Epidermal melanocyte (primary cell): Measurements from ENCODE around the gene PXDN.
"Not testable (repeated sequence)": the region's sequence is repeated elsewhere in the genome, so short reads cannot be mapped to it uniquely, and the experiment has no call there.

Experiments used
- DNase-seq: peaks from one replicate; pipeline ENCODE4 v3.0.0; 2011; ENCODE audit warnings: low spot score; ENCODE audit not compliant: insufficient read length

The PXDN gene

DNA sequence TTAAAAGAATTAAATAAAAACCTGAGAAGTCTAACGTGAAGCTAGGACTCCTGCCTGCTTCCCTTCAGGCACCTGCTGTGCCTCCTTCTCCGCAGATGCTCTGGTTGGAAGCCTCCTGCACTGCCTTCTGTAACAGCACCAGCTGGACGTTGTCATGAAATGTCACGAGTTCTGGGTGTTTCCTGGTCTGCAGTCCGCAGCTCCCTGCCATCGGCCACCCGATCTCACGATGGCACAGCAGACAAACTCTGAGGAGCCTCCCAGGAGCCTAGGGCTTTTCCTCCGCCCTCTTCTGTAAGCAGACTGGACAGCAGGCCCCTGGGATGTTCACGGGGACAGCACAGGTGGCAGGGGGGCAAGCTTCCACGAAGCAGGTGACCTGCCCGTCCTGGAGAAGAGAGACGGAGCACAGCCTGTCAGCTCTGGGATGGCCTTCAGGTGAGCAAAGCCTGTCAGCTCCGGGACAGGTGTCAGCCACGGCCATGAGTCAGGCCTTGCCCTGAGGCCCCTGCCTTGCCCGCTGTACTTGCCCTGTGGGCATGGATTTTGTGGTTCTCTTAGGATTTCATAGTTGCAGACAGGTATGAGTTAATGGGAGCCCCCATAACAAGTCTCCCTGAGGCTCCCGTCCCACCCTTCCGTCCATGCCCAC, 110.3 kb downstream of the PXDN start:
- no peak for DNase-seq

- no peak for DNase-seq
Measured at GRCh38 chr2:1633092-1633671, 111.1 kb downstream of the PXDN start.

DNA sequence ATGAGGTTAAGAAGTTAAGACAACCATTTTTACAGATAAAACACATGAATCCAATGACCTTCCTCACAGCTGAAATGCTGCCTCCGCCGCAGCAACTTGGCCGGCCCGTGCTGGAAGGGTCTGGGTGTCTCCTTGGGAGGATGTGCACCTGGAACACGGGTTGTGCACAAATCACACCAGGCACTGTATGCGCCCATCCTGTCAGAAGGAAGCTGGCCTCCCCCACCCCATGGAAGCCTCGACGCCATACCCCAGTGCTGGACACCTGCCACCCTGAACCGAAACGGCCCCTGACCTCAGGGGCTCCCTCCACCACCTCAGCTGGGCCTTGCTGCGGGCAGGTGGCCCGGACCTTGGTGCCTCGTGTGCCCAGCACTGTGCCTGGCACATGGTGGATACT, 111.8 kb downstream of the PXDN start:
- DNase-seq, result no peak

GRCh38 chr2:1632002-1632348, 112.3 kb downstream of the PXDN start:
- no peak for DNase-seq

- DNase-seq, result no peak
Measured at GRCh38 chr2:1631292-1632001, 112.9 kb downstream of the PXDN start.

DNA sequence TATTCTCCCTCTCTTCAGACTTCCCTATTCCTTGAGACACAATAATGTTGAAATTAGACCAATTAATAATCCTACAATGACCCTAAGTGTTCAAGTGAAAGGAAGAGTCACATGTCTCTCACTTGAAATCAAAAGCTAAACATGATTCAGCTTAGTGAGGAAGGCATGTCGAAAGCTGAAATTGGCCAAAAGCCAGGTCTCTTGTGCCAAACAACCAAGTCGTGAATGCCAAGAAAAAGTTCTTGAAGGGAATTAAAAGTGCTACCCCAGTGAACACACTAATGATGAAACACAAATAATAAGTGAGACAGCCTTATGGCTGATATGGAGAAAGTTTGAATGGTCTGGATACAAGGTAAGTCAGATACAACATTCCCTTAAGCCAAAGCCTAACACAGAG, 115.4 kb downstream of the PXDN start:
- peak; percentile 59 for DNase-seq

GRCh38 chr2:1627628-1628381, 116.5 kb downstream of the PXDN start:
- DNase-seq, result no peak

- no peak for DNase-seq
Measured at GRCh38 chr2:1626271-1626681, 118.0 kb downstream of the PXDN start.

- DNase-seq, result no peak
Measured at GRCh38 chr2:1625281-1626001, 118.9 kb downstream of the PXDN start.

DNA sequence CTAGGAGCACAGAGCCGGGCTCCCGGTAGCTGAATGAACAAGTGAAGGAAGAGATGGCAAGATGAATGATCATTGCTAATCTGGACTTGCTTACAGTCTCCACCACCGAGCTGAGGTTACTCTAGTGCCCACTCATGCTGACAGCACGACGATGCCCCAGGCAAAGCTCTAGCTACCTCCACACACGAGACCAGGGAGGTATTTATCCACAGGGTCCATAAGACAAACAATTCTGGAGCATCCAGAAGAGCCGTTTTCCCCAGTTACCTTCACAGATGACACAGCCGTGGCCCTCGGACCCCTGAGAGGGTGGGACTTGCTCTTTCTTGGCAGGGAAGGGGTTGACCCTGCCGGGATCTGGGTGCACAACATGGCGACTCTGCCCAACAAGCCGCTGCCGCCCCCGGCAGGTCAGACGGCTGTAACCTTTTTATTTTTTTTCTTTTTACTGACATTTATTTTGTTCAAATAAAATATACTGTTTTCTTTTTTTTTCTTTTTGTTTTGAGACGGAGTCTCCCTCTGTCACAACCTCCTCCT, 120.3 kb downstream of the PXDN start:
- no peak for DNase-seq

DNA sequence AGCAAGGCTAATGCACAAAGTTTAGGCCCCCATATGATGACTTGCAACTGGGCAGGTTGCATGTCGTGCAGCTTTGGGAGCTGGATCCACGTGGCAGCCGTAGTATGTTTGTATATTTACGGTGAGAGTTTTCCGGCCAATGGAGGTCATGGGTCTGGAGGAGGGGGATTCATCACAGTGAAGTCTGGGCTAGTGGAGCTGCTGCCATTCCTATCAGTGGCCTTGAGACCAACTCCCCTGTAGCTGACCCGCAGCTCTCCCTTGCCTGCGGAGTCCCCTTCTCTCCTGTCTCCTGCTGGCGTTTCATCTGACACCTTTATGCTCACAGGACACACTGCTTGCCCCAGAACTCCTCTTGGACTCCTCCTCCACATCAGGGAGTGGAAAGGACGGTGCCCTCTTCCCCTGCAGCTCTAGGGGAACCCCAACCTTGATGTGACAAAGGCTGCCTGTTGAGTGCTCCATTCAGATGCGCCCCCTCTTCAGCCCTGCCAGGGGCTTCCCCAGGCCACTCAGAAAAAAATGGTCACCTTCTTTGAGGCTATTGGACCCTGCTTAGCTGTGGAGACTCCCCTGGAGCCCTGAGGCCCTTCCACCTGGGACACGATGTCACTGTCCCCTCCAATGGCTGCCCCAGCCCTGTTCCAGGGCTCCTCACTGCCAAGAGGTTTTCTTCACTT, 121.7 kb downstream of the PXDN start:
- no peak for DNase-seq

DNA sequence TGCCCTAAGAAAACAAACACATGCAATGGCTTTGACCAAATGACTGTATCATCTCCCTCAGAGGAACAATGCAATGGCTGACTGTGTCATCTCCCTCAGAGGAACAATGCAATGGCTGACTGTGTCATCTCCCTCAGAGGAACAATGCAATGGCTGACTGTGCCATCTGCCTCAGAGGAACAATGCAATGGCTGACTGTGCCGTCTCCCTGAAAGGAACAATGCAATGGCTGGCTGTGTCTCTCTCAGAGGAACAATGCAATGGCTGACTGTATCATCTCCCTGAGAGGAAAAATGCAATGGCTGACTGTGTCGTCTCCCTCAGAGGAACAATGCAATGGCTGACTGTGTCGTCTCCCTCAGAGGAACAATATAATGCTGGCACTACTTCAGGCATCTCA, 122.3 kb downstream of the PXDN start:
- DNase-seq, result not testable (repeated sequence)

GRCh38 chr2:1621501-1621900, 122.8 kb downstream of the PXDN start:
- no peak for DNase-seq

DNA sequence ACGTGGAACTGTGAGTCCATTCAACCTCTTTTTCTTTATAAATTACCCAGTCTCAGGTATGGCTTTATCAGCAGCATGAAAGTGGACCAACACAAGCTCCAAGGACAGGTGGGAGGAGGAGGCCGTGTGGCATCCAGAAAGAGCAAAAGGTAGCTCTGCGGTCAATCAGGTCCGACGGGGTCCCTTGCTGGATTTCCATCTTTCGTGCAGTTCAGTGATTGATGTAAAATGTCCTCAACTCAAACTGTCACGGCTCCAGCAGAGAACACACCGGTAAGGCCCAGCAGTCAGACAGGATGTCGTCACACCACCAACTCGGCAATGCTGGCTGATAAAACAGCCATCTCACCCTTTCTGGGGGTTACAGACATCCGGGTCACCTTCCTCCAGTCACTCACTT, 123.3 kb downstream of the PXDN start:
- no peak for DNase-seq

DNA sequence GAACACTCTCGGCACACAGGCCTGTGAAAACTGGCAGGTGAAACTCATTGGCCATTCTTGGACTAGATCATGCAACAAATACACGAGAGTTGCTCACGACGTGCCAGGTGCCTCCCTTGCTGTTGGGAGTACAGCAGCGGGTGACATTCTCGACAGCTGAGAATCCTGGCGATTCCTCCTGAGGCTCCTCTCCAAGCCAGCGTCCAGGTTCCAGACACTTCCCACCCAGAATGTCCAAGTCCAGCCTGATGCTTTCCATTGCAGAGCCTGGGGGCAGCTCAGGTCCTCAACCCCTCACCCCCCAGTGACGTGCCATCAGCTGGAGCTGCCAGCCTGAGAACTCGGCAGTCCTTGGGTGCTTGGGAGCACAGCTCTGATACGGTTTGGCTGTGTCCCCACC, 124.2 kb downstream of the PXDN start:
- DNase-seq, result no peak

GRCh38 chr2:1619556-1619955, 124.8 kb downstream of the PXDN start:
- no peak for DNase-seq

DNA sequence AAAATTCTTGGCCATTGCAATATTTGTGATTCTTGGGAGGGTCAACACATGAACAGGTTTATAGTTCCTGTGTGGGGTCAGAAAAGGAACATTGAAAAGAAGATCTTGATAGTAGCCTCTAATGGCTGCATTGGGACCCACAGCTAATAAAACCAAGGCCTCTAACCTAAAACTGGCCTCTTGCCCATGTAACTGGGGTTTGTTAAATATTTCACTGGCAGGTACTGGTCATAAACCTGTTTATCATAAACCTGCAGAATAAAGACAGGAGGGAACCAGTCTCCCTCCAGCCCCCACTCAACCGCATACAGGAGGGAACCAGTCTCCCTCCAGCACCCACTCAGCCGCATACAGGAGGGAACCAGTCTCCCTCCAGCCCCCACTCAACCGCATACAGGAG, 125.3 kb downstream of the PXDN start:
- DNase-seq, result no peak

DNA sequence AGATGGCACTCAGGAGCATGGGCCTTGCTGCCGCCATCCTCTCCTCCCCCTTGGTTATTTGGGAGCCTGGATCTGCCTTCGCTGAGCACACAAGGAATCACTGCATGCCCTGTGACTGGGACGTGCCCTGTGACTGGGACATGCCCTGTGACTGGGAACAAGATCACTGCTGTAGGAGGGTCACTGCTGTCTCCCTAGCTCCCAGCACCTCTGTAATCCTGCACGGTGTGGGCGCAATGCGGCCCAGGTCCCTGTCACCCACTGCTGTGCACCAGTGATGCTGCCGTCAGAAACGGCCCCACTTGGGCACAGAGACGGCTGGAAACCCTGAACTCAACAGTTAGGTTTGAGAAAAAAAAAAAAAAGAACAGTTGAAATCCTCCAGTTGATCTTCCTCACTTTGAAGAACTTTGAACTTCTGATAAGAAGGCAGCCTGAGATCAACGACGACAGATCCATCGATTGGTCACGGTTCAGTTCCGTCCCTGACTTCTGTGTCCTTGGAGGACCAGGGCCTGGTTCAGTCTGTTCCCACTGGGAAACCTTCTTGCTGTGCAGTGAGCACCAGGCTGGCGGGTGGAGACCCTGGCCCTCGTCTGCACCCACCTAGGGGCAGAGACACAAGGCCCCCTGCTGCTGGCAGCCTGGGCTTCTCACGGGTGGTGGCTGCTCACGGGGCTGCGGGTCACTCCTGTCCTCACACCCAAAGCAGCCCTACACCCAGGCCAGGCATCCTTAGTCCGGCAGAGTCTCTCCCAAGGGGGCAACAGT, 125.9 kb downstream of the PXDN start:
- DNase-seq, result no peak

- no peak for DNase-seq
Measured at GRCh38 chr2:1617425-1618021, 126.8 kb downstream of the PXDN start.

DNA sequence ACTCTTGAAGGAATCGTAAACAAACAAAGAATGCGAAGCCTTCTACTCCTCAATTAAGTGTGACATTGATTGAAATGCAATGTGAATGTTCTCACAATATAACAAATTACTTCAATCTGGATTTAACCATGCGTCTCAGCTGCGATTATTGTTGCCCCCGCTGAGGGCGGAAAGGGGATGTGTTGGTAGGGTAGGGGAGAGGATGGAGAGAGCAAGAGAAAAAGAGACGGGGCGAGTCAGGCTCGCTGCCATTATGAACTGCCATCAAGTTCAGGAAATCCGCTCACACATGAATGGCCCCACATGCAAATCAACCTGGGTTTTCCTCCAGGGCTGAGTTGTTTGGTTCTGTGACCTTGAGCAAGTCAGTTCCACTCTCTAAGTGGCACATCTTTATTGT, 129.8 kb downstream of the PXDN start:
- DNase-seq, result no peak
